ENCODE measurements around the gene ACTA1. TPM values are rescaled to one million over a fixed set of nuclear protein-coding genes. Genes with fewer than 3 reads are reported as not detected.
"Not testable (repeated sequence)": the region's sequence is repeated elsewhere in the genome, so short reads cannot be mapped to it uniquely, and the experiment has no call there.

The ACTA1 gene
- total RNA-seq, 1 donor from 2014 or later = not detected

GRCh38 chr1:229434641-229435051 lies 752 bp upstream of the ACTA1 start:
- H3K36me3 Mint-ChIP-seq (ENCODE audit: low read depth) = peaks cover 15% of the 10 kb centered on the region
- H3K4me3 Mint-ChIP-seq = no peak overlapping the region
- H3K9me3 Mint-ChIP-seq = no peaks in the 10 kb centered on the region
- peaks cover 12% of the 10 kb centered on the region for H3K4me1 Mint-ChIP-seq (ENCODE audit: low read depth)
- intact Hi-C loops (cut with micrococcal nuclease) = loop anchor here (10.0 kb wide), 1 partner anchor 990 kb away; the partner anchor contains the start of gene PGBD5
- no peak overlapping the region for H3K27ac Mint-ChIP-seq
- peaks cover 82% of the 10 kb centered on the region for H3K27me3 Mint-ChIP-seq (ENCODE audit: insufficient read depth)
- DNase-seq (ENCODE audit: low spot score) = no peak

DNA sequence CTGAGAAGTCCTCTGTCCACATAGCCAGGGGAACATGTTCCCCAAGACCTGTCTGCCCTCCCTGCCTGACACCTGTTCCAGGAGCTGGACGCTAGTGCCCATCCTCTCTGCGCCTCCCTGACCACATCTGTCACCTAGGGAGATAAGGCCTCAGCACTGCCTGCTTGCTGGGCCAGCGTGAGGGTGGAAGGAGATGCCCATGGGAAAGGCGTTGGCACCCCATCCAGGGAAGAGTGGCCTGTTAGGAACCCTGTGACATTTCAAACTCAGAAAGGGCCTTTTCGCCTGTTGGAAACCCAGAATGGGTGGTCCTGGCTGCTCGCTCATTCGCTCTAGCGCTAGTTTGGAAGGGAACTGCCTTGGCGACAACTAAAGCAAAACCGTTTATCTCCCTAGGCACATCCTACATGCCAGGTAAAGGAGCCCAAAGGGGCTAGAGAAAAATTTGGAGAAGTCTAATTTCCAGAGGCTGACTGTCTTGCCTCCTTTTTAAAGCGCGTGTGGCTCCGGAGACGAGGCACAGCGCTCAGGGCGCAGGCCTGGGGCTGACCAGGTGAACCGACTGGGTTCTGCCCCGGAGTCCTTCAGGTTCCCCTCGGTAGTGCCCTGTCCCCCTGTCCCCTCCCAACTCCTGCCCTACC lies 410 bp downstream of the ACTA1 start:
- peaks cover 12% of the 10 kb centered on the region for H3K4me1 Mint-ChIP-seq (ENCODE audit: low read depth)
- H3K9me3 Mint-ChIP-seq = no peaks in the 10 kb centered on the region
- H3K4me3 Mint-ChIP-seq = no peak overlapping the region
- intact Hi-C loops (cut with micrococcal nuclease) = loop anchor here (10.0 kb wide), 1 partner anchor 991 kb away; the partner anchor contains the start of gene PGBD5
- H3K36me3 Mint-ChIP-seq (ENCODE audit: low read depth) = peaks cover 11% of the 10 kb centered on the region
- H3K27ac Mint-ChIP-seq = peak overlapping the region; percentile 23
- DNase-seq (ENCODE audit: low spot score) = no peak
- H3K27me3 Mint-ChIP-seq (ENCODE audit: insufficient read depth) = peaks cover 84% of the 10 kb centered on the region

- peaks cover 6% of the 10 kb centered on the region for H3K36me3 Mint-ChIP-seq (ENCODE audit: low read depth)
- peaks cover 8% of the 10 kb centered on the region for H3K4me1 Mint-ChIP-seq (ENCODE audit: low read depth)
- H3K27ac Mint-ChIP-seq = peak overlapping the region; percentile 23
- H3K9me3 Mint-ChIP-seq = no peaks in the 10 kb centered on the region
- no peak for DNase-seq (ENCODE audit: low spot score)
- no peak overlapping the region for H3K4me3 Mint-ChIP-seq
- H3K27me3 Mint-ChIP-seq (ENCODE audit: insufficient read depth) = peaks cover 85% of the 10 kb centered on the region
- intact Hi-C loops (cut with micrococcal nuclease) = loop anchor here (10.0 kb wide), 1 partner anchor 992 kb away; the partner anchor contains the start of gene PGBD5
Measured at GRCh38 chr1:229432905-229433304, 989 bp downstream of the ACTA1 start.

- no peak for DNase-seq (ENCODE audit: low spot score)
- no peak overlapping the region for H3K4me3 Mint-ChIP-seq
- peaks cover 81% of the 10 kb centered on the region for H3K27me3 Mint-ChIP-seq (ENCODE audit: insufficient read depth)
- H3K9me3 Mint-ChIP-seq = no peaks in the 10 kb centered on the region
- H3K36me3 Mint-ChIP-seq (ENCODE audit: low read depth) = peaks cover 6% of the 10 kb centered on the region
- intact Hi-C loops (cut with micrococcal nuclease) = loop anchor here (10.0 kb wide), 1 partner anchor 993 kb away; the partner anchor contains the start of gene PGBD5
- no peak overlapping the region for H3K27ac Mint-ChIP-seq
- H3K4me1 Mint-ChIP-seq (ENCODE audit: low read depth) = peaks cover 8% of the 10 kb centered on the region
Measured at GRCh38 chr1:229432116-229432461, 1.8 kb downstream of the ACTA1 start.

DNA sequence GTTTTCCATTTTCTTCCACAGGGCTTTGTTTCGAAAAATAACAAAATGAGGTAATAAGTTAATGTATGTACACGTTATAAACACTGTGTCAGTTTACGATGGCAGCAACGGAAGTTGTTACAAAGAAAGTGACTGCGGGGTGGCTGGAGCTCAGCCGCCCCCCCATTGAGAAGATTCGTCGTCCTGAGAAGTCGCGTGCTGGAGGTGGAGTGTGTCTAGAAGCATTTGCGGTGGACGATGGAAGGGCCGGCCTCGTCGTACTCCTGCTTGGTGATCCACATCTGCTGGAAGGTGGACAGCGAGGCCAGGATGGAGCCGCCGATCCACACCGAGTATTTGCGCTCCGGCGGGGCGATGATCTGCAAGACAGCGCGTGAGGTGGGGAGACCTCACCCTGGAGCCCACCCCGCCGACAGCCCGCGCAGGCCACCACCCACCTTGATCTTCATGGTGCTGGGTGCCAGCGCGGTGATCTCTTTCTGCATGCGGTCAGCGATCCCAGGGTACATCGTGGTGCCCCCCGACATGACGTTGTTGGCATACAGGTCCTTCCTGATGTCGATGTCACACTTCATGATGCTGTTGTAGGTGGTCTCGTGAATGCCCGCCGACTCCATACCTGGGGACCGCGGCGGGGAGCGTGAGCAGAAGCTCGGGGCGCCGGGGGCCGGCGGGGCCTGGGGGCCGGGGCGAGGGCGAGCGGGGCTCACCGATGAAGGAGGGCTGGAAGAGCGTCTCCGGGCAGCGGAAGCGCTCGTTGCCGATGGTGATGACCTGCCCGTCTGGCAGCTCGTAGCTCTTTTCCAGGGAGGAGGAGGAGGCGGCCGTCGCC lies 2.4 kb downstream of the ACTA1 start:
- peaks cover 82% of the 10 kb centered on the region for H3K27me3 Mint-ChIP-seq (ENCODE audit: insufficient read depth)
- intact Hi-C loops (cut with micrococcal nuclease) = loop anchor here (1.0 to 10.0 kb wide), 3 partner anchors 10 to 993 kb away; partner anchors contain the start of gene PGBD5
- peak overlapping the region; percentile 64 for H3K4me3 Mint-ChIP-seq
- H3K27ac Mint-ChIP-seq = peak overlapping the region; percentile 75
- DNase-seq (ENCODE audit: low spot score) = no peak
- peaks cover 4% of the 10 kb centered on the region for H3K36me3 Mint-ChIP-seq (ENCODE audit: low read depth)
- H3K4me1 Mint-ChIP-seq (ENCODE audit: low read depth) = peaks cover 8% of the 10 kb centered on the region
- H3K9me3 Mint-ChIP-seq = no peaks in the 10 kb centered on the region

- intact Hi-C loops (cut with micrococcal nuclease) = loop anchor here (1.0 to 10.0 kb wide), 3 partner anchors 10 to 994 kb away; partner anchors contain the start of gene PGBD5
- Mint-ChIP-seq H3K27me3 (ENCODE audit: insufficient read depth) (peaks cover 79% of the 10 kb centered on the region), H3K9me3 (no peaks in the 10 kb centered on the region), H3K4me1 (ENCODE audit: low read depth) (peaks cover 8% of the 10 kb centered on the region), H3K4me3 (peak overlapping the region; percentile 64), H3K36me3 (ENCODE audit: low read depth) (peaks cover 4% of the 10 kb centered on the region), H3K27ac (peak overlapping the region; percentile 75)
- no peak for DNase-seq (ENCODE audit: low spot score)
Measured at GRCh38 chr1:229430761-229431283, 3.1 kb downstream of the ACTA1 start.

DNA sequence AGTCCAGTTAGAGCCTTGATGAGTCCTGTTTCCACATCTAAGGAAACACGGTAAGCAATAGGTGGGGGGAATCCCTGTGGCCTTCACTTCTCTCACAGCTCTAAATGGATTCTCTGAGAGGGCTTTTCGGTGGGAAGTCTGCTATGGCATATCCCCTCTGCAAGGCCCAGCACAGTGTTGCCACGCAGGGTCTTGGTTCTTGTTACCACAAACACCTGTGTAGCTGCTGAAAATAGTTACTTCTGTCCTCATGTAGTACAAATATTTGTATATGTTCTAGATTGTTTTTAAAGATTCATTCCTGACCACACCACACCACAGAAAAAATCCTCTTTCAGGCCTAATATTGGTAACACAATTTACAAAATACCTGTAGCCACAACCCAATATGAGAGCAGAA lies 5.6 kb downstream of the ACTA1 start:
- intact Hi-C loops (cut with micrococcal nuclease) = no loop called here
- Mint-ChIP-seq H3K36me3 (ENCODE audit: low read depth) (peaks cover 4% of the 10 kb centered on the region), H3K4me3 (no peak overlapping the region), H3K27me3 (ENCODE audit: insufficient read depth) (peaks cover 73% of the 10 kb centered on the region), H3K27ac (no peak overlapping the region), H3K4me1 (ENCODE audit: low read depth) (peaks cover 8% of the 10 kb centered on the region), H3K9me3 (peaks cover 4% of the 10 kb centered on the region)
- no peak for DNase-seq (ENCODE audit: low spot score)

GRCh38 chr1:229427572-229427971 lies 6.3 kb downstream of the ACTA1 start:
- no peak for DNase-seq (ENCODE audit: low spot score)
- intact Hi-C loops (cut with micrococcal nuclease) = no loop called here
- Mint-ChIP-seq H3K27ac (no peak overlapping the region), H3K9me3 (peaks cover 8% of the 10 kb centered on the region), H3K27me3 (ENCODE audit: insufficient read depth) (peaks cover 70% of the 10 kb centered on the region), H3K4me3 (no peak overlapping the region), H3K4me1 (ENCODE audit: low read depth) (peaks cover 8% of the 10 kb centered on the region), H3K36me3 (ENCODE audit: low read depth) (peaks cover 4% of the 10 kb centered on the region)

GRCh38 chr1:229425564-229426159 lies 8.2 kb downstream of the ACTA1 start:
- Mint-ChIP-seq H3K27me3 (ENCODE audit: insufficient read depth) (peaks cover 56% of the 10 kb centered on the region), H3K4me3 (no peak overlapping the region), H3K4me1 (ENCODE audit: low read depth) (no peaks in the 10 kb centered on the region), H3K9me3 (peaks cover 8% of the 10 kb centered on the region), H3K27ac (no peak overlapping the region), H3K36me3 (ENCODE audit: low read depth) (no peaks in the 10 kb centered on the region)
- intact Hi-C loops (cut with micrococcal nuclease) = no loop called here
- DNase-seq (ENCODE audit: low spot score) = no peak

GRCh38 chr1:229420765-229421164 lies 13.1 kb downstream of the ACTA1 start:
- no peak for DNase-seq (ENCODE audit: low spot score)
- Mint-ChIP-seq H3K4me3 (no peak overlapping the region), H3K27me3 (ENCODE audit: insufficient read depth) (peaks cover 26% of the 10 kb centered on the region), H3K9me3 (peaks cover 8% of the 10 kb centered on the region), H3K27ac (no peak overlapping the region), H3K36me3 (ENCODE audit: low read depth) (no peaks in the 10 kb centered on the region), H3K4me1 (ENCODE audit: low read depth) (no peaks in the 10 kb centered on the region)
- intact Hi-C loops (cut with micrococcal nuclease) = no loop called here

GRCh38 chr1:229420224-229420623 lies 13.7 kb downstream of the ACTA1 start:
- H3K36me3 Mint-ChIP-seq (ENCODE audit: low read depth) = no peaks in the 10 kb centered on the region
- H3K9me3 Mint-ChIP-seq = peaks cover 8% of the 10 kb centered on the region
- DNase-seq (ENCODE audit: low spot score) = no peak
- no peak overlapping the region for H3K27ac Mint-ChIP-seq
- intact Hi-C loops (cut with micrococcal nuclease) = no loop called here
- H3K4me3 Mint-ChIP-seq = no peak overlapping the region
- H3K27me3 Mint-ChIP-seq (ENCODE audit: insufficient read depth) = peaks cover 21% of the 10 kb centered on the region
- no peaks in the 10 kb centered on the region for H3K4me1 Mint-ChIP-seq (ENCODE audit: low read depth)

- H3K9me3 Mint-ChIP-seq; intact Hi-C loops (cut with micrococcal nuclease); H3K4me1 Mint-ChIP-seq (ENCODE audit: low read depth); H3K27ac Mint-ChIP-seq; DNase-seq (ENCODE audit: low spot score); H3K4me3 Mint-ChIP-seq; H3K36me3 Mint-ChIP-seq (ENCODE audit: low read depth): not testable (repeated sequence)
- H3K27me3 Mint-ChIP-seq (ENCODE audit: insufficient read depth) = peaks cover 11% of the 10 kb centered on the region
Measured at GRCh38 chr1:229418586-229418985, 15.3 kb downstream of the ACTA1 start.

Measured in activated T-helper 1 cell treated with anti-CD3 and anti-CD28 coated beads, Interleukin-12 subunit alpha, Interleukin-12 subunit beta, Interleukin-2, Interleukin-4 antibody, amounts not matched to agents 30 ng/mL and 10 ng/mL and 1 ng/mL, durations not matched to agents 14 hours and 24 hours and 36 hours (primary cell).